ENCODE data around the gene MMAA.
A peak's percentile ranks its signal among the peaks of the same experiment; 100 is the strongest.
"Not testable (repeated sequence)": the region's sequence is repeated elsewhere in the genome, so short reads cannot be mapped to it uniquely, and the experiment has no call there.

The MMAA gene

GRCh38 chr4:145618932-145619638 lies at the start of gene MMAA:
Gene MMAA (plus strand): TSS chr4:145619385. CDS start chr4:145639140, 19,755 bp downstream.
- DNase-seq (ENCODE audit: insufficient read length, low spot score): peak; percentile 90
- FAIRE-seq: peak; percentile 96

- DNase-seq (ENCODE audit: insufficient read length, low spot score); FAIRE-seq: not testable (repeated sequence)
Measured at GRCh38 chr4:145574546-145574945, 44.6 kb upstream of the MMAA start.

- DNase-seq (ENCODE audit: insufficient read length, low spot score): no peak
- FAIRE-seq: no peak
Measured at GRCh38 chr4:145580906-145581305, 38.3 kb upstream of the MMAA start.

- FAIRE-seq (no peak), DNase-seq (ENCODE audit: insufficient read length, low spot score) (no peak)
Measured at GRCh38 chr4:145583191-145584055, 35.8 kb upstream of the MMAA start.

- DNase-seq (ENCODE audit: insufficient read length, low spot score): no peak
- no peak for FAIRE-seq
Measured at GRCh38 chr4:145587088-145587754, 32.0 kb upstream of the MMAA start.

- not testable (repeated sequence) for FAIRE-seq; DNase-seq (ENCODE audit: insufficient read length, low spot score)
Measured at GRCh38 chr4:145589381-145589780, 29.8 kb upstream of the MMAA start.

- DNase-seq (ENCODE audit: insufficient read length, low spot score) (no peak), FAIRE-seq (no peak)
Measured at GRCh38 chr4:145589916-145590702, 29.1 kb upstream of the MMAA start.

GRCh38 chr4:145602129-145602760 lies 16.9 kb upstream of the MMAA start:
- FAIRE-seq: no peak
- DNase-seq (ENCODE audit: insufficient read length, low spot score): no peak

GRCh38 chr4:145605941-145606340 lies 13.2 kb upstream of the MMAA start:
- no peak for DNase-seq (ENCODE audit: insufficient read length, low spot score)
- FAIRE-seq: no peak

- DNase-seq (ENCODE audit: insufficient read length, low spot score): peak; percentile 48
- FAIRE-seq: peak; percentile 88
Measured at GRCh38 chr4:145609481-145610427, 9.4 kb upstream of the MMAA start.

GRCh38 chr4:145613566-145614232 lies 5.5 kb upstream of the MMAA start:
- DNase-seq (ENCODE audit: insufficient read length, low spot score): no peak

GRCh38 chr4:145614233-145614610 lies 5.0 kb upstream of the MMAA start:
- no peak for DNase-seq (ENCODE audit: insufficient read length, low spot score)
- FAIRE-seq: no peak

More at GRCh38 chr4:145613566-145614232, 5.5 kb upstream of the MMAA start:
- no peak for FAIRE-seq

GRCh38 chr4:145618210-145618931 lies 814 bp upstream of the MMAA start:
- FAIRE-seq (no peak), DNase-seq (ENCODE audit: insufficient read length, low spot score) (peak; percentile 29)

GRCh38 chr4:145619639-145619996 lies 433 bp downstream of the MMAA start:
- FAIRE-seq: no peak
- no peak for DNase-seq (ENCODE audit: insufficient read length, low spot score)

- FAIRE-seq; DNase-seq (ENCODE audit: insufficient read length, low spot score): not testable (repeated sequence)
Measured at GRCh38 chr4:145622067-145622466, 2.9 kb downstream of the MMAA start.

- no peak for DNase-seq (ENCODE audit: insufficient read length, low spot score)
- peak; percentile 4 for FAIRE-seq
Measured at GRCh38 chr4:145623831-145624230, 4.6 kb downstream of the MMAA start.

- DNase-seq (ENCODE audit: insufficient read length, low spot score): no peak
- no peak for FAIRE-seq
Measured at GRCh38 chr4:145625677-145626622, 6.8 kb downstream of the MMAA start.

Measured in HTR-8/SVneo (cell line).